Parathyroid adenoma (tissue), 2 donors: ENCODE data around the gene PLPP7.

Experiments used
- H2AFZ ChIP-seq: fragments of 300-600 bp; sonication (generic); one replicate; pipeline ENCODE4 v1.7.0; 2017; ENCODE audit warnings: antibody characterized with exemption, mild to moderate bottlenecking
- H3K27ac ChIP-seq: fragments of 300-600 bp; sonication (generic); one replicate; pipeline ENCODE4 v1.7.0; 2017
- H3K27me3 ChIP-seq: fragments of 300-600 bp; sonication (generic); one replicate; pipeline ENCODE4 v1.7.0; 2017; ENCODE audit warnings: low read length; ENCODE audit not compliant: control insufficient read depth, insufficient read depth
- H3K36me3 ChIP-seq: fragments of 300-600 bp; sonication (generic); one replicate; pipeline ENCODE4 v1.7.0; 2017; ENCODE audit warnings: low read length; ENCODE audit not compliant: control insufficient read depth, insufficient read depth
- H3K4me1 ChIP-seq: fragments of 300-600 bp; sonication (generic); one replicate; pipeline ENCODE4 v1.7.0; 2017; ENCODE audit warnings: control low read depth
- H3K4me2 ChIP-seq: fragments of 300-600 bp; sonication (generic); one replicate; pipeline ENCODE4 v1.7.0; 2017; ENCODE audit warnings: low read length
- H3K4me3 ChIP-seq: fragments of 300-600 bp; sonication (generic); one replicate; pipeline ENCODE4 v1.7.0; 2017; ENCODE audit warnings: low read depth, low read length
- H3K79me2 ChIP-seq: fragments of 300-600 bp; sonication (generic); one replicate; pipeline ENCODE4 v1.7.0; 2017; ENCODE audit warnings: control low read depth
- H3K9ac ChIP-seq: fragments of 300-600 bp; sonication (generic); one replicate; pipeline ENCODE4 v1.7.0; 2017; ENCODE audit warnings: mild to moderate bottlenecking
- H3K9me3 ChIP-seq: fragments of 300-600 bp; sonication (generic); one replicate; pipeline ENCODE4 v1.7.0; 2017; ENCODE audit warnings: low read length; ENCODE audit not compliant: control insufficient read depth
- CTCF ChIP-seq: fragments of 300-600 bp; sonication (generic); IDR thresholded peaks from one replicate; pipeline ENCODE4 v1.7.0; 2017; ENCODE audit warnings: antibody characterized with exemption, mild to moderate bottlenecking
- donor health status: primary hyperparathyroidism.

PLPP7 gene

GRCh38 chr9:131253891-131254491, 35.5 kb upstream of the PLPP7 start:
- Histone ChIP-seq H3K4me1 (no peaks in the 10 kb centered on the region), H3K4me3 (no peak overlapping the region), H3K9me3 (no peaks in the 10 kb centered on the region), H2AFZ (no peak overlapping the region), H3K27ac (no peak overlapping the region), H3K27me3 (no peaks in the 10 kb centered on the region), H3K9ac (no peak overlapping the region), H3K36me3 (no peaks in the 10 kb centered on the region), H3K4me2 (no peak overlapping the region), H3K79me2 (no peaks in the 10 kb centered on the region)
- no peak for TF ChIP-seq CTCF

DNA sequence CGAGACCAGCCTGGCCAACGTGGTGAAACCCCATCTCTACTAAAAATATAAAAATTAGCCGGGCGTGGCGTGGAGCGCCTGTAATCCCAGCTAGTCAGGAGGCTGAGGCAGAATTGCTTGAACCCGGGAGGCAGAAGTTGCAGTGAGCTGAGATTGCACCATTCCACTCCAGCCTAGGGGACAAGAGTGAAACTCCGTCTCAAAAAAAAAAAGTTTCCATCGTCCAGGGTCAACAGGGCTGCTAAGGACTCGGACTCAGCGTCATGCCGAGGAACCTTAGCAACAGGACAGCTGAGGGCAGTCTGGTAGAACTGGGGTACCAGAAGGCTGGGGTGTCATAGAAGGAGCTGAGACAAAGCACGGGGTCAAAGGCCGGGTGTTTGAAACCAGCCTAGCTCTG, 34.9 kb upstream of the PLPP7 start:
- TF ChIP-seq CTCF = no peak
- Histone ChIP-seq H3K9ac (no peak overlapping the region), H3K4me3 (no peak overlapping the region), H3K79me2 (no peaks in the 10 kb centered on the region), H3K4me2 (no peak overlapping the region), H3K27me3 (no peaks in the 10 kb centered on the region), H3K4me1 (no peaks in the 10 kb centered on the region), H3K27ac (no peak overlapping the region), H2AFZ (no peak overlapping the region), H3K36me3 (no peaks in the 10 kb centered on the region), H3K9me3 (no peaks in the 10 kb centered on the region)

GRCh38 chr9:131255676-131256197, 33.8 kb upstream of the PLPP7 start:
- no peaks in the 10 kb centered on the region for H3K79me2 ChIP-seq

GRCh38 chr9:131257266-131258025, 32.1 kb upstream of the PLPP7 start:
- Histone ChIP-seq H3K9me3 (no peaks in the 10 kb centered on the region), H3K4me1 (no peaks in the 10 kb centered on the region), H3K36me3 (no peaks in the 10 kb centered on the region)

More at GRCh38 chr9:131255676-131256197, 33.8 kb upstream of the PLPP7 start:
- Histone ChIP-seq H3K27ac (no peak overlapping the region), H3K36me3 (no peaks in the 10 kb centered on the region), H3K9me3 (no peaks in the 10 kb centered on the region), H3K9ac (no peak overlapping the region), H3K4me1 (no peaks in the 10 kb centered on the region), H3K27me3 (no peaks in the 10 kb centered on the region), H2AFZ (no peak overlapping the region), H3K4me3 (no peak overlapping the region), H3K4me2 (no peak overlapping the region)
- TF ChIP-seq CTCF = no peak

More at GRCh38 chr9:131257266-131258025, 32.1 kb upstream of the PLPP7 start:
- H2AFZ ChIP-seq = no peak overlapping the region
- H3K27ac ChIP-seq = no peak overlapping the region
- no peak overlapping the region for H3K9ac ChIP-seq
- TF ChIP-seq CTCF = no peak
- H3K4me2 ChIP-seq = no peak overlapping the region
- no peak overlapping the region for H3K4me3 ChIP-seq
- no peaks in the 10 kb centered on the region for H3K27me3 ChIP-seq
- H3K79me2 ChIP-seq = no peaks in the 10 kb centered on the region
